ENCODE results near the gene FOXP1.

The FOXP1 gene

DNA sequence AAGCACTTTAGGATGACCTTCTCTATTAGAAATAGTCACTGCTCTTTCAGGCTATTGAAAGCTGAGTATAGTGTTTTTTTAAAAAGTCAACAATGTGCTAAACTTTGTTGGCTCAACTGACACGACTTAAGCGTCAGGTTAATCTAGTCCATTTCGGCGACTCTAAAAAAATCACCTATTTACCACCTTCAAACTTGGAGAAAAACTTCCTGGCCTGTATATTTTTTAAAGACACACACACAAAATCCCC is 517.8 kb downstream of the FOXP1 start:
- no peaks in the 10 kb centered on the region for H3K27me3 ChIP-seq (replicated peaks)
- H3K4me3 ChIP-seq (ENCODE audit: low read depth, low read length), result peak overlapping the region; percentile 73
- no peak for DNase-seq
- no peaks in the 10 kb centered on the region for H3K36me3 ChIP-seq (replicated peaks)
- in situ Hi-C loops (cut with HindIII; ENCODE audit: low pct_ligation_motif_present, low sequenced_read_pairs), result loop anchor here (25.0 kb wide), 1 partner anchor 528 kb away; no protein-coding TSS in a partner anchor
- H3K27ac ChIP-seq, result peak overlapping the region; percentile 83
- TF ChIP-seq, protein P1, sequence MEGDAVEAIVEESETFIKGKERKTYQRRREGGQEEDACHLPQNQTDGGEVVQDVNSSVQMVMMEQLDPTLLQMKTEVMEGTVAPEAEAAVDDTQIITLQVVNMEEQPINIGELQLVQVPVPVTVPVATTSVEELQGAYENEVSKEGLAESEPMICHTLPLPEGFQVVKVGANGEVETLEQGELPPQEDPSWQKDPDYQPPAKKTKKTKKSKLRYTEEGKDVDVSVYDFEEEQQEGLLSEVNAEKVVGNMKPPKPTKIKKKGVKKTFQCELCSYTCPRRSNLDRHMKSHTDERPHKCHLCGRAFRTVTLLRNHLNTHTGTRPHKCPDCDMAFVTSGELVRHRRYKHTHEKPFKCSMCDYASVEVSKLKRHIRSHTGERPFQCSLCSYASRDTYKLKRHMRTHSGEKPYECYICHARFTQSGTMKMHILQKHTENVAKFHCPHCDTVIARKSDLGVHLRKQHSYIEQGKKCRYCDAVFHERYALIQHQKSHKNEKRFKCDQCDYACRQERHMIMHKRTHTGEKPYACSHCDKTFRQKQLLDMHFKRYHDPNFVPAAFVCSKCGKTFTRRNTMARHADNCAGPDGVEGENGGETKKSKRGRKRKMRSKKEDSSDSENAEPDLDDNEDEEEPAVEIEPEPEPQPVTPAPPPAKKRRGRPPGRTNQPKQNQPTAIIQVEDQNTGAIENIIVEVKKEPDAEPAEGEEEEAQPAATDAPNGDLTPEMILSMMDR (IDR thresholded peaks at IDR 0.05; ENCODE audit: low read depth, low read length, missing control alignments), result no peak

DNA sequence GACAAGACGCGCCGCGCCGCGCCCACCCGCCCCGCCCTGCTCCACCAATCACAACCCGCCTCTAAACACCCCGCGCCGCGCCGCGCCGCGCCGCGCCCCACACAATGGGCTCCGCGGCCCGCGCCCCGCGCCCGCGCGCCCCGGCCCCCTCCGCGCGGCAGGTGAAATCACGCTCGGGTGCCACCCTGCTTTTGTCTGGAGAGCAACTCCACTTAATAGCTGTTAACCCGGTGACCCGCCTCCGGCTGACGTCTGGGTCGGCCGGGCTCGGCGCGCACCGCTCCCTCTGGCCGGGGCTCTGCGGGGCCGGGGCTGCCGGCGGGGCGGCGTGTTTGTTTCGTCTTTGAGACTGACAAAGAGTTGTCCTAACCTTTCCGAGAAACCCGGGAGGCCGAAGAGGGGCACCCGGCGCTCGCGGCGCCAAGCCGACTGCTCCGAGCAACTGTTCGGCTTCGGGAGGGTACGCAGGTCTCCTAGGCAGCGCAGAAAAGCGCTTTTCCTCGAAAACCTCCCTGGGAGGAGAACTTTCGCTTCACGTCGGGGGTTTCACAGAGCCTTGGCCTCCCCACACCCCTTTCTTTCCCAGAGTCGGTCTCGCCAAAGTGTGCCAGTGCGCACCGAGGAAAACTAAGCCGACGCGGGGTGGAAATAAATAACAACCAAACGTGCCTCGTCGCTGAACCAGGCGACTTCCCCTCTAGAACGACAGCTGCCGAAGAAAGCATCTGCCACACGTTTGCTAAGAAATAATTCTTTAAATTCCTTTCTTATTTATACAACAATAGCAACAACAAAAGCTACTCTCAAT is 518.4 kb downstream of the FOXP1 start:
- in situ Hi-C loops (cut with HindIII; ENCODE audit: low pct_ligation_motif_present, low sequenced_read_pairs), result loop anchor here (25.0 kb wide), 1 partner anchor 528 kb away; no protein-coding TSS in a partner anchor
- Histone ChIP-seq H3K27ac (peak overlapping the region; percentile 83), H3K27me3 (replicated peaks) (no peaks in the 10 kb centered on the region), H3K4me3 (ENCODE audit: low read depth, low read length) (peak overlapping the region; percentile 73), H3K36me3 (replicated peaks) (no peaks in the 10 kb centered on the region)
- peak; percentile 31 for DNase-seq
- TF ChIP-seq, protein P1 (IDR thresholded peaks at IDR 0.05; ENCODE audit: low read depth, low read length, missing control alignments), result no peak

DNA sequence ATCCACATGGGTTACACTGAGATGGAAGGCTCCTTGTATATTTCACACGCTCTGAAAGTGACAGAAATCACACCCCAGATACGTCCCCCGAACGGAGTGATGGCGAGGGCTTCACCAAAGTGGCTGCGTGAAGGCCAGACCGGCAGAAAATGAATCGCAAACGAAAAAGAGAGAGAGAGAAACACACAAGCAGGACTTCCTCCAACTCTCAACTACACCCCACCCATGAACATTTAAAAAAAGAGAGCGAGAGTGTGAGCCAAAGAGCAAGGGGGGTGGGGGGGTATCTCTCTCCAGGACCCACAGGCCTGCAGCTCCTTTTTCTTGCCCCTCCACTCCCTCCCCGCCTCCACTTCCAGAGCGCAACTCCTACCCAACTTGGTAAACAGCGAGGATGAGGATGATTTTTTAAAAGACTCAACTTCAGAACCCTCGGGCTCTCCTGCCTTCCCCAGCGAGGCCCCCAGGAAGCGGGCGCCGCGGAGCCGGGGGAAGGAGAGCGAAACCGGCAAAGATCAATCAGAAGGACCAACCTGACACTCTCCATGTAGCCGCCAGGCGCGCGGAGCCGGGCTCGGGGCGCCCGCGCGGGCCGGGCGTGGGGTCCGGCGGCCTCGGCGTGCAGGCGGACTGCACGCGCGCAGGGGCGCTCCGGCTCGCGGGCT is 519.1 kb downstream of the FOXP1 start:
- peak; percentile 41 for DNase-seq
- no peaks in the 10 kb centered on the region for H3K36me3 ChIP-seq (replicated peaks)
- in situ Hi-C loops (cut with HindIII; ENCODE audit: low pct_ligation_motif_present, low sequenced_read_pairs), result loop anchor here (25.0 kb wide), 1 partner anchor 527 kb away; no protein-coding TSS in a partner anchor
- TF ChIP-seq, protein P1 (IDR thresholded peaks at IDR 0.05; ENCODE audit: low read depth, low read length, missing control alignments), result peak; percentile 4
- peak overlapping the region; percentile 86 for H3K27ac ChIP-seq
- no peaks in the 10 kb centered on the region for H3K27me3 ChIP-seq (replicated peaks)
- peak overlapping the region; percentile 73 for H3K4me3 ChIP-seq (ENCODE audit: low read depth, low read length)

DNA sequence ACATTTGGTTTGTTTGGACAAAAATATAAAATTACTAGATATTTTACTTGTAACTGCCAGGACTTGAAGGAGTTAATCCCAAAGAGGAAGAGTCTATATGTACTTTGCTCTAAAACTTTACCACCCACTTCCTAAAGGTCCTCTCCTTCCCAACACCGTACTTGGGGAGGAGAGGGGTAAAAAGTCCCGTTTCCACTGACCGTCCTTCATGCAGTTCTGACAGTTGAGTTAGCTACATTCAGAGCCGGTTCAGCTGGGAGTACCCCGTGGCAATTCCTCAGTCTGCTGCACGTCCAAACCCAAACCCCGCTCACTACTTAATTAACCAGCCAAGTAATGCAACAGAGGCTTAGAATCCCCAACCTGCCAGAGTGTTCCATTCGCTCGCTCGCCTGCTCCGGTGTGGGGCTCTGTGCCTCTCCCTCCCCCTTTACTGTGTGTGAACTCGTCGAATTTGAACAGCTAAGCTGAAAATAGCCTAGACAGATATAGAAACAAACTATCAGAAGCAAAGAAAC is 519.7 kb downstream of the FOXP1 start:
- TF ChIP-seq, protein P1 (IDR thresholded peaks at IDR 0.05; ENCODE audit: low read depth, low read length, missing control alignments), result no peak
- peak; percentile 36 for DNase-seq

DNA sequence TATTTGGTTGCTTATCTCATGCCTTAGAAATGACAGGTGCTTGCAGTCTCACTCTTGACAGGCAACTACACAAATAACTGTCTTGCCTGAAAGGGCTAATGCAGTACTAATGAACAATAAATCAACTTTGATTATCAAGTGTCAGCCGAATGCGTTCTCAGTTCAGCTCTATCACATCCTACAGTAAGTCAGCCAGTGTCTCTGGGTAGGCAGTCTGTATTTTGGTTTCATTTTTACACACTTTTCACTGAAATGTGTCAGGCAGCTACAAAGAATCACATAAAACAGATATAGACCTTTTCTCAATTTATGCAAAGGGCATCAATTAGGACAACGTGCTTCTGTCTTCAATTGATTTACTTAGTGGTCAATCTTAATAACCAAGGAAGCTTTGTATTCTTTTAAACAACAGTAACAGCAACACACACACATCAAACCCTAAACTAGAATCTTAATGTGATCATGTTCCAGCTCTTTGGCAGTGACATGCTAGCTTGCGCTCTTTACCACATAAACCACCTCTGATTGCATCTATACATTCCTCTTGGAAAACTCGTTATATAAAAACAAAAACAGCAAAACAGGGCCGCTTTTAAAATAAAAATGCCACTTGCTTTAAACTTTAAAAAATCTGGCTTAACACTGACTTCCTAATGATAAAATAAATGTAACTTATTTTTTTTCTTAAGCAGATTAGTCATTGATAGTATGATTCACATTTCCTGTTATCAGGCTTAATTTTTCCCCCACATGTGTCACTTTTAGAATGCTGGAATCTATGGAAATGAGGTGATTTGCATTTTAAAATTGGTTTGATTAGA is 520.4 kb downstream of the FOXP1 start:
- peak; percentile 28 for DNase-seq
- in situ Hi-C loops (cut with HindIII; ENCODE audit: low pct_ligation_motif_present, low sequenced_read_pairs), result loop anchor here (25.0 kb wide), 1 partner anchor 526 kb away; no protein-coding TSS in a partner anchor
- Histone ChIP-seq H3K27me3 (replicated peaks) (no peaks in the 10 kb centered on the region), H3K4me3 (ENCODE audit: low read depth, low read length) (peak overlapping the region; percentile 73), H3K36me3 (replicated peaks) (no peaks in the 10 kb centered on the region), H3K27ac (peak overlapping the region; percentile 86)
- TF ChIP-seq, protein P1 (IDR thresholded peaks at IDR 0.05; ENCODE audit: low read depth, low read length, missing control alignments), result no peak

More for the DNA sequence above, 519.7 kb downstream of the FOXP1 start:
- Histone ChIP-seq H3K27ac (peak overlapping the region; percentile 86), H3K36me3 (replicated peaks) (no peaks in the 10 kb centered on the region), H3K4me3 (ENCODE audit: low read depth, low read length) (peak overlapping the region; percentile 73), H3K27me3 (replicated peaks) (no peaks in the 10 kb centered on the region)
- in situ Hi-C loops (cut with HindIII; ENCODE audit: low pct_ligation_motif_present, low sequenced_read_pairs), result loop anchor here (25.0 kb wide), 1 partner anchor 527 kb away; no protein-coding TSS in a partner anchor
